ENCODE results near the gene MAMDC4.
A peak's percentile ranks its signal among the peaks of the same experiment; 100 is the strongest.

Gene MAMDC4

GRCh38 chr9:136848393-136849037 lies 3.6 kb upstream of the MAMDC4 start:
- Histone ChIP-seq H3K36me3 (ENCODE audit: control insufficient read depth in 1 of 2, insufficient read depth in 2 of 2, low read length in 2 of 2) (peaks cover 0 to 9% of the 10 kb centered on the region in 2 donors), H3K4me3 (ENCODE audit: low read depth in 1 of 2, low read length in 2 of 2) (peak overlapping the region; percentile 85 to 86), H3K27ac (ENCODE audit: low read length) (peak overlapping the region; percentile 60), H3K4me1 (ENCODE audit: control insufficient read depth in 1 of 2, insufficient read depth in 2 of 2, low read length in 2 of 2) (peaks cover 6 to 47% of the 10 kb centered on the region in 2 donors), H3K27me3 (ENCODE audit: low read depth, low read length) (no peaks in the 10 kb centered on the region), H3K9me3 (ENCODE audit: control insufficient read depth in 1 of 2, low read length in 2 of 2) (no peaks in the 10 kb centered on the region)

- Histone ChIP-seq H3K27ac (ENCODE audit: low read length) (peak within 1 kb of the TSS; percentile 60), H3K4me1 (ENCODE audit: control insufficient read depth in 1 of 2, insufficient read depth in 2 of 2, low read length in 2 of 2) (peaks cover 6 to 40% of the 10 kb centered on the region in 2 donors), H3K27me3 (ENCODE audit: low read depth, low read length) (no peaks in the 10 kb centered on the region), H3K4me3 (ENCODE audit: low read depth in 1 of 2, low read length in 2 of 2) (peak within 1 kb of the TSS; percentile 85 to 86), H3K36me3 (ENCODE audit: control insufficient read depth in 1 of 2, insufficient read depth in 2 of 2, low read length in 2 of 2) (peaks cover 0 to 9% of the 10 kb centered on the region in 2 donors), H3K9me3 (ENCODE audit: control insufficient read depth in 1 of 2, low read length in 2 of 2) (no peaks in the 10 kb centered on the region)
These were observed 2.8 kb upstream of the MAMDC4 start, which contains the start of gene PHPT1 for GRCh38 chr9:136849038-136849959. TSS of gene PHPT1 (plus strand) at chr9:136849409. CDS start at chr9:136849431, 22 bp downstream.

GRCh38 chr9:136849960-136850865 lies 1.9 kb upstream of the MAMDC4 start:
- Histone ChIP-seq H3K27me3 (ENCODE audit: low read depth, low read length) (no peaks in the 10 kb centered on the region), H3K27ac (ENCODE audit: low read length) (peak overlapping the region; percentile 45), H3K4me3 (ENCODE audit: low read depth in 1 of 2, low read length in 2 of 2) (peak overlapping the region; percentile 68 to 85), H3K4me1 (ENCODE audit: control insufficient read depth in 1 of 2, insufficient read depth in 2 of 2, low read length in 2 of 2) (peaks cover 6 to 39% of the 10 kb centered on the region in 2 donors), H3K36me3 (ENCODE audit: control insufficient read depth in 1 of 2, insufficient read depth in 2 of 2, low read length in 2 of 2) (peaks cover 0 to 9% of the 10 kb centered on the region in 2 donors), H3K9me3 (ENCODE audit: control insufficient read depth in 1 of 2, low read length in 2 of 2) (no peaks in the 10 kb centered on the region)

DNA sequence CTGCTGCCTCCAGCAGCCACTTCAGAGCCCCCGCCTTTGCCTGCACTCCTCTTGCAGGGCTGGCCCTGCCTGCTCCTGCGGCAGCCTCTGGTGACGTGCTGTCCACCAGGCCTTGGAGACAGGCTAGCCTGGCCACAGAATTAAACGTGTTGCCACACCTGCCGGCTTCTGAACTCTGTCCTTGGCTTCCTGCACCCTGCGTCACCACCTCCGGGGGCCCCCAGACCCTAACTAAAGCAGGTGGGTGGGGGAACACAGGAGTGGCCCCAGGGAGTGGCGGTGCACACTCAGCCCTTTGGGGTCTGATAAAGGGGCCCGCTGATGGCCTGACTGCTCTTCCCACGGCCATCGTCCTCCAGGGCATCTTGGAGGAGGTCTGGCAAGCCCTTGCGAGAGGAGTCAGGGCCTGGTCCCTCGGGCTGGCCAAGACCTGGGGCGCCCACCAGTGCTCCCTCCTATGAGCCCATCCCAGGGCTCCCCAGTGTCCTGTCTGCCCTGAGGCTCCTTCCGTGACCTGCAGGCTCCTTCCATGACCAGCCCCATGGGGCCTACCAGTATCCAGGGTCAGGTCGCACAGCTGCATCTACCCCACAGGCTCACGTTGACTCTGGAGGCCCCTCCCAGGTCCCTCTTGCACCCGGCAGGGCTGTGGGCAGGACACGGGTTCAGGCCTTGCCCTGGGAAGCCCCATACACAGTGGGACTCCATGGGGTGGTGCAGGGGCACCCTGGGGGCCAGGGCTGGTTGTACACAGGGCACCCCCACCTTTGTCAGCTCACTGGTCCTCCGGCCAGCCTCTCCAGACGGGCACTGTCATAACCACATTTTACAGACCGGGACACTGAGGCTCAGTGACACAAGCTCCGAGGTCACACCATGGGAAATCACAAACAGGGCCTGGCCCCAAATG lies 1.0 kb upstream of the MAMDC4 start:
- H3K9me3 ChIP-seq (ENCODE audit: control insufficient read depth in 1 of 2, low read length in 2 of 2) = no peaks in the 10 kb centered on the region
- H3K4me3 ChIP-seq (ENCODE audit: low read depth in 1 of 2, low read length in 2 of 2) = peak overlapping the region in 1 of 2 donors; percentile 85
- no peaks in the 10 kb centered on the region for H3K27me3 ChIP-seq (ENCODE audit: low read depth, low read length)
- H3K36me3 ChIP-seq (ENCODE audit: control insufficient read depth in 1 of 2, insufficient read depth in 2 of 2, low read length in 2 of 2) = peaks cover 0 to 9% of the 10 kb centered on the region in 2 donors
- peaks cover 6 to 39% of the 10 kb centered on the region in 2 donors for H3K4me1 ChIP-seq (ENCODE audit: control insufficient read depth in 1 of 2, insufficient read depth in 2 of 2, low read length in 2 of 2)
- no peak overlapping the region for H3K27ac ChIP-seq (ENCODE audit: low read length)

DNA sequence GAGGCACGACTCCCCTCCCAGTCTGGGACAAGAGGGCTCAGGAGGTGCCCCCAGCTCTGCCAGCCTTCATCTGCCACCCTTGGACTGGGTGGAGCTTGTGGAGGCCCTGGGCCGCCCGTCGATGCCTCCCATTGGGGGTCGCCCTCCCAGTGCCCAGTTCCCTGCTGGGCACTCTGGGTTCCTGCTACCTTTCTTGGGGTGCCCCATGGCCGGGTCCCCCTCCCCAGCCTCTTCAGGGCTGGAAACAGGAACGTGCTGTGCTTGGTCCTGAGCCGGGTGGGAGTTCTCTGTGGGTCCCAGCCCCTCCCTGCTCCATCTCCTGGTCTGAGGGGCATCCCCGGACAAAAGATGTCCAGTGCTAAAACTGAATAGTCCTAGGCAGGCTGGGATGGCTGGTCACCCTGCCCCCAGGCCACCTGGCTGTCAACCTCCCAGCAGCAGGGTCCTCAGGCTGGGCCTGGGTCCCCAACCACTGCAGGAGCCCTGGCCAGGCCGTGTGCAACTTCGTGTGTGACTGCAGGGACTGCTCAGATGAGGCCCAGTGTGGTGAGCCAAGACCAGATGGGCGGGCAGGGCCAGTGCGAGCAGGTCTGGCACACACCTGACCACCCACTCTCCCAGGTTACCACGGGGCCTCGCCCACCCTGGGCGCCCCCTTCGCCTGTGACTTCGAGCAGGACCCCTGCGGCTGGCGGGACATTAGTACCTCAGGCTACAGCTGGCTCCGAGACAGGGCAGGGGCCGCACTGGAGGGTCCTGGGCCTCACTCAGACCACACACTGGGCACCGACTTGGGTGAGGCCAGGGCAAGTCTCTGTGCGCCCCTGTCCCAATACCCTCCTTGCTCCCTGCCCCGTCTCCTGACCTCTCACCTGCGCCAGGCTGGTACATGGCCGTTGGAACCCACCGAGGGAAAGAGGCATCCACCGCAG lies 784 bp downstream of the MAMDC4 start:
- Histone ChIP-seq H3K36me3 (ENCODE audit: control insufficient read depth in 1 of 2, insufficient read depth in 2 of 2, low read length in 2 of 2) (peaks cover 0 to 9% of the 10 kb centered on the region in 2 donors), H3K4me1 (ENCODE audit: control insufficient read depth in 1 of 2, insufficient read depth in 2 of 2, low read length in 2 of 2) (peaks cover 6 to 23% of the 10 kb centered on the region in 2 donors), H3K27ac (ENCODE audit: low read length) (no peak overlapping the region), H3K4me3 (ENCODE audit: low read depth in 1 of 2, low read length in 2 of 2) (no peak overlapping the region), H3K27me3 (ENCODE audit: low read depth, low read length) (no peaks in the 10 kb centered on the region), H3K9me3 (ENCODE audit: control insufficient read depth in 1 of 2, low read length in 2 of 2) (no peaks in the 10 kb centered on the region)

DNA sequence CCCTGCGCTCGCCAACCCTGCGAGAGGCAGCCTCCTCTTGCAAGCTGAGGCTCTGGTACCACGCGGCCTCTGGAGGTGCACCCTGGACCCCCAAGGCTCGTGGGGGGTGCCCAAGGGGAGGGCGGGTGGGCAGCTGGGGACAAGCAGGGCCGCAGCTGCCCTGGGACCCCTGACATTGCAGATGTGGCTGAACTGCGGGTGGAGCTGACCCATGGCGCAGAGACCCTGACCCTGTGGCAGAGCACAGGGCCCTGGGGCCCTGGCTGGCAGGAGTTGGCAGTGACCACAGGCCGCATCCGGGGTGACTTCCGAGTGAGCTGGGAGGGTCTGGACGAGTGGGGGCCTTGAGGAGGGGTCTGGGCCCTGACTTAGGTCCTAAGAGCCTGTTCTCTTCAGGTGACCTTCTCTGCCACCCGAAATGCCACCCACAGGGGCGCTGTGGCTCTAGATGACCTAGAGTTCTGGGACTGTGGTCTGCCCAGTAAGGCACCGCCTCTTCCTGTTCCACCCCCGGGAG lies 1.5 kb downstream of the MAMDC4 start:
- peaks cover 6 to 17% of the 10 kb centered on the region in 2 donors for H3K4me1 ChIP-seq (ENCODE audit: control insufficient read depth in 1 of 2, insufficient read depth in 2 of 2, low read length in 2 of 2)
- no peak overlapping the region for H3K4me3 ChIP-seq (ENCODE audit: low read depth in 1 of 2, low read length in 2 of 2)
- H3K9me3 ChIP-seq (ENCODE audit: control insufficient read depth in 1 of 2, low read length in 2 of 2) = no peaks in the 10 kb centered on the region
- H3K27me3 ChIP-seq (ENCODE audit: low read depth, low read length) = no peaks in the 10 kb centered on the region
- no peak overlapping the region for H3K27ac ChIP-seq (ENCODE audit: low read length)
- peaks cover 0 to 9% of the 10 kb centered on the region in 2 donors for H3K36me3 ChIP-seq (ENCODE audit: control insufficient read depth in 1 of 2, insufficient read depth in 2 of 2, low read length in 2 of 2)

GRCh38 chr9:136854113-136854841 lies 2.1 kb downstream of the MAMDC4 start:
- H3K4me1 ChIP-seq (ENCODE audit: control insufficient read depth in 1 of 2, insufficient read depth in 2 of 2, low read length in 2 of 2) = peaks cover 6 to 22% of the 10 kb centered on the region in 2 donors
- peaks cover 0 to 9% of the 10 kb centered on the region in 2 donors for H3K36me3 ChIP-seq (ENCODE audit: control insufficient read depth in 1 of 2, insufficient read depth in 2 of 2, low read length in 2 of 2)
- H3K4me3 ChIP-seq (ENCODE audit: low read depth in 1 of 2, low read length in 2 of 2) = no peak overlapping the region
- H3K27ac ChIP-seq (ENCODE audit: low read length) = no peak overlapping the region
- H3K9me3 ChIP-seq (ENCODE audit: control insufficient read depth in 1 of 2, low read length in 2 of 2) = no peaks in the 10 kb centered on the region
- no peaks in the 10 kb centered on the region for H3K27me3 ChIP-seq (ENCODE audit: low read depth, low read length)

GRCh38 chr9:136854842-136855460 lies 2.8 kb downstream of the MAMDC4 start:
- H3K4me3 ChIP-seq (ENCODE audit: low read depth in 1 of 2, low read length in 2 of 2) = no peak overlapping the region
- no peak overlapping the region for H3K27ac ChIP-seq (ENCODE audit: low read length)
- no peaks in the 10 kb centered on the region for H3K9me3 ChIP-seq (ENCODE audit: control insufficient read depth in 1 of 2, low read length in 2 of 2)
- H3K27me3 ChIP-seq (ENCODE audit: low read depth, low read length) = no peaks in the 10 kb centered on the region
- H3K4me1 ChIP-seq (ENCODE audit: control insufficient read depth in 1 of 2, insufficient read depth in 2 of 2, low read length in 2 of 2) = peaks cover 6 to 21% of the 10 kb centered on the region in 2 donors
- peaks cover 0 to 9% of the 10 kb centered on the region in 2 donors for H3K36me3 ChIP-seq (ENCODE audit: control insufficient read depth in 1 of 2, insufficient read depth in 2 of 2, low read length in 2 of 2)

Measured in muscle layer of duodenum (tissue), 2 donors.